DMS114 treated with DMSO at 0.1 percent for 48 hours (cell line): ENCODE data around the gene SCAF4.
"Not testable (repeated sequence)": the region's sequence is repeated elsewhere in the genome, so short reads cannot be mapped to it uniquely, and the experiment has no call there.

Source experiments
- DNase-seq: peaks from one replicate; lab custom pipeline; 2025; ENCODE audit not compliant: unreplicated experiment; lab: John Stamatoyannopoulos, UW

SCAF4 gene

GRCh38 chr21:31743712-31744111 is 11.8 kb upstream of the SCAF4 start:
- no peak for DNase-seq

- no peak for DNase-seq
Measured at GRCh38 chr21:31741116-31741515, 9.2 kb upstream of the SCAF4 start.

GRCh38 chr21:31737586-31738397 is 5.9 kb upstream of the SCAF4 start:
- DNase-seq, result not testable (repeated sequence)

GRCh38 chr21:31735511-31735992 is 3.6 kb upstream of the SCAF4 start:
- no peak for DNase-seq

GRCh38 chr21:31733551-31734149 is 1.7 kb upstream of the SCAF4 start:
- no peak for DNase-seq

- no peak for DNase-seq
Measured at GRCh38 chr21:31732597-31733550, 956 bp upstream of the SCAF4 start.

GRCh38 chr21:31731056-31731856 is 662 bp downstream of the SCAF4 start:
- DNase-seq, result no peak

- DNase-seq, result no peak
Measured at GRCh38 chr21:31730712-31731055, 1.2 kb downstream of the SCAF4 start.

GRCh38 chr21:31729622-31730343 is 2.1 kb downstream of the SCAF4 start:
- DNase-seq, result no peak

- DNase-seq, result no peak
Measured at GRCh38 chr21:31728952-31729351, 3.0 kb downstream of the SCAF4 start.

- DNase-seq, result no peak
Measured at GRCh38 chr21:31728191-31728590, 3.7 kb downstream of the SCAF4 start.

- no peak for DNase-seq
Measured at GRCh38 chr21:31727181-31727580, 4.7 kb downstream of the SCAF4 start.

- no peak for DNase-seq
Measured at GRCh38 chr21:31726407-31726806, 5.5 kb downstream of the SCAF4 start.

GRCh38 chr21:31725202-31725839 is 6.6 kb downstream of the SCAF4 start:
- DNase-seq, result no peak

- DNase-seq, result no peak
Measured at GRCh38 chr21:31724552-31724951, 7.4 kb downstream of the SCAF4 start.

GRCh38 chr21:31721381-31721780 is 10.5 kb downstream of the SCAF4 start:
- no peak for DNase-seq

GRCh38 chr21:31720739-31721138 is 11.2 kb downstream of the SCAF4 start:
- no peak for DNase-seq

GRCh38 chr21:31720330-31720729 is 11.6 kb downstream of the SCAF4 start:
- no peak for DNase-seq

GRCh38 chr21:31716106-31716505 is 15.8 kb downstream of the SCAF4 start:
- DNase-seq, result no peak
